Bronchial epithelial cell (primary cell): Measurements from ENCODE around the gene CFD. TPM values are rescaled to one million over a fixed set of nuclear protein-coding genes. Genes with fewer than 3 reads are reported as not detected.

Experiments used
- DNase-seq: peaks from one replicate; pipeline ENCODE4 v3.0.0-alpha.2; 2010; ENCODE audit warnings: low read depth
- FAIRE-seq: peaks from 2 replicates; lab custom pipeline; 2011; peaks lifted over from hg19 to GRCh38; lab: Jason Lieb, UNC
- H3K27me3 ChIP-seq: 2 replicates; pipeline ENCODE4 v1.5.1; 2011; ENCODE audit warnings: low read length; ENCODE audit not compliant: control insufficient read depth, insufficient read depth
- H3K36me3 ChIP-seq: 2 replicates; pipeline ENCODE4 v1.5.1; 2011; ENCODE audit warnings: low read length; ENCODE audit not compliant: control insufficient read depth, insufficient read depth
- H3K4me3 ChIP-seq: 2 replicates; pipeline ENCODE4 v1.5.1; 2011; ENCODE audit warnings: mild to moderate bottlenecking, low read depth, low read length, control low read depth
- CTCF ChIP-seq: IDR thresholded peaks from 2 replicates; pipeline ENCODE4 v1.5.1; 2011; ENCODE audit warnings: mild to moderate bottlenecking, moderate library complexity, low read length, control low read depth, inconsistent platforms; ENCODE audit not compliant: insufficient read depth, severe bottlenecking
- total RNA-seq: library from RNA; depleted of rRNA; stranded (reverse); fragments of >200 nt; gene quantifications from 2 replicates; pipeline ENCODE4 v1.2.1, GENCODE V29; 2014

CFD gene
- total RNA-seq, 1 donor from 2014 or later: 4.2 TPM

GRCh38 chr19:866769-867300, 7.4 kb downstream of the CFD start:
- H3K36me3 ChIP-seq: peaks cover 9% of the 10 kb centered on the region
- no peak for DNase-seq
- TF ChIP-seq CTCF: no peak
- no peaks in the 10 kb centered on the region for H3K27me3 ChIP-seq
- FAIRE-seq: no peak
- H3K4me3 ChIP-seq: no peak overlapping the region

- TF ChIP-seq CTCF: no peak
- DNase-seq (no peak), FAIRE-seq (no peak)
- Histone ChIP-seq H3K36me3 (peaks cover 9% of the 10 kb centered on the region), H3K27me3 (no peaks in the 10 kb centered on the region), H3K4me3 (no peak overlapping the region)
These were observed 7.9 kb downstream of the CFD start for GRCh38 chr19:867301-867793.

- TF ChIP-seq CTCF: no peak
- H3K4me3 ChIP-seq: no peak overlapping the region
- peaks cover 9% of the 10 kb centered on the region for H3K36me3 ChIP-seq
- DNase-seq (no peak), FAIRE-seq (no peak)
- H3K27me3 ChIP-seq: no peaks in the 10 kb centered on the region
These were observed 8.5 kb downstream of the CFD start for GRCh38 chr19:867855-868457.

- TF ChIP-seq CTCF: no peak
- no peaks in the 10 kb centered on the region for H3K27me3 ChIP-seq
- H3K4me3 ChIP-seq: no peak overlapping the region
- DNase-seq: no peak
- no peak for FAIRE-seq
- peaks cover 9% of the 10 kb centered on the region for H3K36me3 ChIP-seq
These were observed 9.2 kb downstream of the CFD start for GRCh38 chr19:868458-869244.

GRCh38 chr19:869245-870177, 10.0 kb downstream of the CFD start:
- TF ChIP-seq CTCF: no peak
- FAIRE-seq (no peak), DNase-seq (peak; percentile 82)
- H3K4me3 ChIP-seq: no peak overlapping the region
- peaks cover 9% of the 10 kb centered on the region for H3K36me3 ChIP-seq
- no peaks in the 10 kb centered on the region for H3K27me3 ChIP-seq
